ENCODE results near the gene TMEM131.
"Not testable (repeated sequence)": the region's sequence is repeated elsewhere in the genome, so short reads cannot be mapped to it uniquely, and the experiment has no call there.

TMEM131 gene, protein sequence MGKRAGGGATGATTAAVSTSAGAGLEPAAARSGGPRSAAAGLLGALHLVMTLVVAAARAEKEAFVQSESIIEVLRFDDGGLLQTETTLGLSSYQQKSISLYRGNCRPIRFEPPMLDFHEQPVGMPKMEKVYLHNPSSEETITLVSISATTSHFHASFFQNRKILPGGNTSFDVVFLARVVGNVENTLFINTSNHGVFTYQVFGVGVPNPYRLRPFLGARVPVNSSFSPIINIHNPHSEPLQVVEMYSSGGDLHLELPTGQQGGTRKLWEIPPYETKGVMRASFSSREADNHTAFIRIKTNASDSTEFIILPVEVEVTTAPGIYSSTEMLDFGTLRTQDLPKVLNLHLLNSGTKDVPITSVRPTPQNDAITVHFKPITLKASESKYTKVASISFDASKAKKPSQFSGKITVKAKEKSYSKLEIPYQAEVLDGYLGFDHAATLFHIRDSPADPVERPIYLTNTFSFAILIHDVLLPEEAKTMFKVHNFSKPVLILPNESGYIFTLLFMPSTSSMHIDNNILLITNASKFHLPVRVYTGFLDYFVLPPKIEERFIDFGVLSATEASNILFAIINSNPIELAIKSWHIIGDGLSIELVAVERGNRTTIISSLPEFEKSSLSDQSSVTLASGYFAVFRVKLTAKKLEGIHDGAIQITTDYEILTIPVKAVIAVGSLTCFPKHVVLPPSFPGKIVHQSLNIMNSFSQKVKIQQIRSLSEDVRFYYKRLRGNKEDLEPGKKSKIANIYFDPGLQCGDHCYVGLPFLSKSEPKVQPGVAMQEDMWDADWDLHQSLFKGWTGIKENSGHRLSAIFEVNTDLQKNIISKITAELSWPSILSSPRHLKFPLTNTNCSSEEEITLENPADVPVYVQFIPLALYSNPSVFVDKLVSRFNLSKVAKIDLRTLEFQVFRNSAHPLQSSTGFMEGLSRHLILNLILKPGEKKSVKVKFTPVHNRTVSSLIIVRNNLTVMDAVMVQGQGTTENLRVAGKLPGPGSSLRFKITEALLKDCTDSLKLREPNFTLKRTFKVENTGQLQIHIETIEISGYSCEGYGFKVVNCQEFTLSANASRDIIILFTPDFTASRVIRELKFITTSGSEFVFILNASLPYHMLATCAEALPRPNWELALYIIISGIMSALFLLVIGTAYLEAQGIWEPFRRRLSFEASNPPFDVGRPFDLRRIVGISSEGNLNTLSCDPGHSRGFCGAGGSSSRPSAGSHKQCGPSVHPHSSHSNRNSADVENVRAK (N-terminal part only)

DNA sequence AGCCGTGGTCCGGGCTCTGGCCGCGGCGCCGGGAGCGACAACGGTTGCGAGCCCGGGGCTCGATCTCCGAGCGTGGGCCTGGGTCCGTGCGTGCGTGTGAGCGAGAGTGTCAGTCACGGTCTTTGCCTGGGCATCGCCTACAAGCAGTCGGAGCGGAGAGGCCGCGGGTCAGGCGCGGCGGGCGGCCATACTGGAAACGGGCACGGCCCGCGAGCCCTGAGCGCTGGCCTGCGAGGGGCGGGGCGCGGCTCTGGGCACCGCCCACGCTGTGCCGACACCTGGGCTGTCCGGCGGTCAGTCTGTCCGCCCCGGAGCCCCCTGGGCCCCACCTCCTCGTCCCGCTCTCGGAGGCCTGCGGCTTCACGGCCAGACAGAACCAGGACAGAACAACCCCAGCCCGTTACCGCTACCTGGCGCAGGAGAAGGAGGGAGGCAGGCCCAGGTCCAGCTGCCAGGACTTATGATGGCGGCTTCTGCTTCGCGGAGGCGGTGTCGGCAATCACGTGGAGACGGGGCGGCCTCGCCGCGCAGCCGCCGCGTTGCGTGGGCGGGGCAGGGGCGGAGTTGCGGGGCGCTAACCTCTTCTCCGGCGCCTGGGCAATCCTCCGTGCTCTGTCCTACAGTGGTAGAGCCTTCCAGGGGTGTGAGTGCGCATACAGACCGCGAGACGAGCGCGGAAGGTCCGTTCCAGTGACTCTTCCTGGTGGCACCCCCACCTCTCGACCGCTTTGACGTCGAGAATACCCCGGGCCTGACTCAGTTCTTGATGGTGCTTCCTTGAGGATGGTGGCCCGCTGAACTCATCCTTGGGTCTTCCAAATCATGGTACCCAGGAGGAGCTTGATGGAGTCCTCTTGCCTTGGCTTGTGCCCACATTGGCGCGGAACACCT lies at the start of gene TMEM131:
Gene TMEM131 (minus strand): TSS at position 215 of the 891 bp plus-strand sequence. CDS start 286 bp downstream, outside the sequence.
- H3K4me3 ChIP-seq (ENCODE audit: low read depth, low read length), result peak within 1 kb of the TSS; percentile 85

DNA sequence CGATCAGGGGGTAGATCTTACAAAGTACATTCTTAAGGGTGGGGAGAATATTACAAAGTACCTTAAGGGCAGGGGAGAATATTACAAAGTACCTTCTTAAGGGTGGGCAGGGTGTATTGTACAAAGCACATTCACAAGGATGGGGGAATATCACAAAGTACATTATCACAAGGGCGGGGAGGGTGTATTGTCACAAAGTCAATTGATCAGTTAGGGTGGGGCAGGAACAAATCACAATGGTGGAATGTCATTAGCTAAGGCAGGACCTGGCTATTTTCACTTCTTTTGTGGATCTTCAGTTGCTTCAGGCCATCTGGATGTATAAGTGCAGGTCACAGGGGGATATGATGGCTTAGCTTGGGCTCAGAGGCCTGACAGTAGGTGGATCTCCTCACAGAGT lies 49.0 kb upstream of the TMEM131 start:
- not testable (repeated sequence) for DNase-seq (ENCODE audit: low read depth)

More for the DNA sequence above, at the start of gene TMEM131:
- DNase-seq (ENCODE audit: low read depth), result peak; percentile 82

DNA sequence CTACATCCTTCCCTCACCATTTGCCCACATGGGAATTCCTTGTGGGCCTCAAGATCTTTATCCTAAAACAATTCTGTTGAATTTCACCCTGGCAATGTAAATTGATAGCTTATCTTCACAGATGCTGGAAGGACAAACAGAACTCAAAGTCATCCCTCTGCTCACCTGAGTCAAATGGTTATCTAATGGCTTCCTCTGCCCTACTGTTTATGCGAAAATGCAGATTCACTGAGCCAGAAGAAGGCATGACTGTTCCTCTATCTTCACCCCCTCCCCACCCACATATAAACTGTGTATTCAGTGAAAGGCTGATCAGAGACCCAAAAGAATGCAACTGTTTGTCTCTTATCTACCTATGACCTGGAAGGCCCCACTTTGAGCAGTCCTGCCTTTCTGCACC lies 47.4 kb upstream of the TMEM131 start:
- no peak overlapping the region for H3K4me3 ChIP-seq (ENCODE audit: low read depth, low read length)
- no peak for DNase-seq (ENCODE audit: low read depth)

More for the DNA sequence above, 49.0 kb upstream of the TMEM131 start:
- not testable (repeated sequence) for H3K4me3 ChIP-seq (ENCODE audit: low read depth, low read length)

DNA sequence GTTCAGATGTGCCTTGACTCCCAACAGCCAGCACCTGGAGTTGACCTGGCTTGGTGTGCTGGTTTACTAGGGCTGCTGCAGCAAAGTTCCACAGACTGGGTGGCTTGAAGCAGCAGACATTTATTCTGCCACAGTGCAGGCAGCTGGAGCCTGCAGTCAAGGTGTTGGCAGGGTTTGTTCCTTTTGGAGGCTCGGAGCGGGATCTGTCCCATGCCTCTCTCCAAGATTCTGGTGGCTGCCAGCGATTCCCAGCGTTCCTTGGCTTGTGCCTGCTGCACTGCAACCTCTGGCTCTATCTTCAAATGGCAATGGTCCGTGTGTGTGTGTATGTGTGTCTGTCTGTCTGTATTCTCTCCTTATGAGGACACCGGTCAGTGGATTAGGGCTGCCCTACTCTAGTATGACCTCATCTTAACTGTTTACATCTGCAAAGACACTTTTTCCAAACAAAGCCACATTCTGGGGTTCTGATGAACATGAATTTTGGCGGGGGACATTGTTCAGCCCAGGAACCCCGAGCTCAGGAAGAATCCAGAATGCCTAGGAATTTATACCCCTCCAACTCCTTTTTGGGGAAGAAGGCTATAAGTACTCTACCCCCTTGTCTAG lies 44.7 kb upstream of the TMEM131 start:
- no peak overlapping the region for H3K4me3 ChIP-seq (ENCODE audit: low read depth, low read length)
- no peak for DNase-seq (ENCODE audit: low read depth)

DNA sequence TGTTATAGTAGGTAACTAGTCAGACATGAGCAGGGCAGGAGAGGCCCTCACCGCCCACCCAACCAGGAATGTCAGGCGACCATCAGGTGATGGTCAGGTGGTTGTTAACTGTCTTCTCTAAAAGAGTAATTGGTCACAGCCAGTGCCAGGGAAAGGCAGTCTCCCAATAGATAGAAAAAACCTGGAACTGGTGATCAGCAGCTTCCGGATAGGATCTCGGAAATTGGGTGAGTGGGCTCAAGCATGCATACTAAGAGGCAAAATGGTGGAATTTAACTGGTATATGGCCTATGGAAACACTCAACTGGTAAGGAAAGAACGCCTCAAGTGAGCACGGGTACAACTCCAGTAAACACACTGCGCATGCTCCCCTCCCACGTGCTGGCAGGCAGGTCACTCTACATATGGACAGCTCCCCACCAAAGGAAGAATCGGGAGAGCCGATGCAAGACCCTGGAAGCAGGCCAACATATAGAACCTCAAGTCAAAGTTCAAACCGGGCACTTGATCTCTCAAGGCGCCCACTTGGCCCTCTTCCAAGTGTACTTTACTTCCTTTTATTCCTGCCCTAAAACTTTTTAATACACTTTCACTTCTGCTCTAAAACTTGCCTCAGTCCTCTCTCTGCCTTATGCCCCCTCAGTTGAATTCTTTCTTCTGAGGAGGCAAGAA lies 43.5 kb upstream of the TMEM131 start:
- no peak for DNase-seq (ENCODE audit: low read depth)
- no peak overlapping the region for H3K4me3 ChIP-seq (ENCODE audit: low read depth, low read length)

DNA sequence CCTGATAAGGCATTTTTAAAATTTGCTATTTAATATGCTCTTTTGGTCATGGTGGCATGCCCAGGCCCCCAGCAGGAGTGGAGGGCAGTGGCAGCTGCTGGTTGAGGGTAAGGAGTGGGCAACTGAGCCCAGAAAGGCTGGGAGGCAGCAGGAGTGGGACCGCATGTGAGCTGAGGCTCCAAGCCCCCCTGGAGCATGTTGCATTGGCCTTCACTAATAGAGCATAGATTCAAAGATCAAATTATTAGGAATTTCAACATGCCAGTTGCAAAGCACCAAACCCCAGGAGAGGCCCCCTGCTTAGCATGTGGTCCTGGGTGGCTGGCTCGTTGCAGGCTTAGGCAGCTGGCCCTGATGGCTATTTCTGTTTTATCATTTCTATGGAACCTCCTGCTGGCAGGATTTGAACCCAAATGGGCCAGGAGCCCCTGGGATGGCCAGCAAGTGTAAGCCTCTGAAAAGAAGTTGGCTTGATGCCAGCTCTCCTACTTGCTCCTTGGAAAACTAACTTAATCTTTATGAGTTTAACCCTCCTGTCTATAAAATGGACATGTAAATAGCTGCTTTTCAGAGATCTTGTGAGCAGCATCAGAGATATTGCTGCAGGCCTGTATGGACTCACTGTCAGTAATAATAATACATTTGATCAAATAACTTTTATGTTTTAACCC lies 42.1 kb upstream of the TMEM131 start:
- DNase-seq (ENCODE audit: low read depth), result no peak
- H3K4me3 ChIP-seq (ENCODE audit: low read depth, low read length), result no peak overlapping the region

DNA sequence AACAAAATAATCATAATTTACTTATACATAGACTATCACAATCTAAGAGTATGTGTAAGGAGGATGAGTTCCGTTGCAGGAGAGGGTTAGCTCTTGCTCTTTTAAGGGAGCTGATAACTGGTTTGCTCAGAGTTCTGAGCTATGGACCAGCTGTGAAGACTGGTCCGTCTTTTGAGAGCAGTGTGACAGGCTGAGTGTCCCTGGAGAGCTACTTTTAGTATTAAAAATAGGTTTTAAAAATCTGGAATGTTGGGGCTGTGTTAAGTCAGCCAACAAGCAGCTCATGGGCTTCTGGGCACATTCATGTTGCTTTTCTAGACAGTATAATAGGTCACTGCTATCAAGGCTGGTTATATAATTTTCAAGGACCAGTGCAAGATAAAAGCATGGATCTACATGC lies 41.5 kb upstream of the TMEM131 start:
- DNase-seq (ENCODE audit: low read depth), result no peak
- H3K4me3 ChIP-seq (ENCODE audit: low read depth, low read length), result no peak overlapping the region

DNA sequence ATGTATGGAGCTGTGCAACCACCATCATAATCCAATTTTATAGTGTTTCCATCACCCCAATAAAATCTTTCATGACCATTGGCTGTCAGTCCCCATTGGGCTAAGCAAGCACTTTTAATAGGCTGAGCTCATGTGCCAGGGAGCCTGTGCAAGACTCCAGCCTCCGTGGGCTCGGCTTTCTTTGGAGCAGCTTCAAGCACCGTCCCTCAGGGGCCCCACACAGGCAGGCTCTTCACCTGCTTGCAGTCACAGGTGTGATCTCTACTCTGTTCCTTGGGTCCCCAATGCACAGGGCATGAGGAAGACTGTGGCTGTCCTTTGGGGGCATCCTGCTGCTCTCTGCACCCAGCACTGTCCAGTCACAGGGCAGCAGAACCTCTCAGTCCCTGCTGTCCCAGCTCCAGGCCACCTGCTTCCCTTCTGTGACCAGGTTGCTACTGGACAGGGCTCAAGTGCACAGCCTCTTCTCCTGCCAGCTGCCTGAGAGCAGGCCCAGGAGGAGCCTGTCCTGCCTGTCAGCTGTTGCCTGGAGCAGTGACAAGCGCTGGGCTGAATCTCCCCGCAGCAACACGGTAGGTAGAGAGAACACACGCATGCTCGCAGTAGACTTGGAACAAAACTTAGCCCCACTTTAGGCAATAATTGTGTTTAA lies 40.7 kb upstream of the TMEM131 start:
- no peak overlapping the region for H3K4me3 ChIP-seq (ENCODE audit: low read depth, low read length)
- no peak for DNase-seq (ENCODE audit: low read depth)

DNA sequence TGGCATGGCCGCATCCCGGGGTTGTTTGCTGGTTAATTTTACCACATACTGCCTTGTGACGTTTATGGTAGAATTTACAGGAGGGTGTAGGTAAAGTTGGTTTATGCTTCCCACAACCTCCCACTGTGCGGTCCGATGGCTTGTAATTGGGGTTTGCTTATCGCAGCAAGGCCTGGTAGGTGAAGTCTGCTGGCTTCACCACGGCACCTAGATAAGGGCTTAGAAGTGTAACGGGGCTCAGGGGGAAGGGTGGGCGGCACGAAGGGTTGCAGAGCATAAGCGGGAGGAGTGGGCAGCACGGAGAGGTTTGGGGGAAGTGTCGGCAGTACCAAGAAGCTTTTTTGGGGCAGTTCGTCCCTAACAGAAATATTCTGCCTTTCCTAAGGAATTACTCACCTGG lies 39.0 kb upstream of the TMEM131 start:
- DNase-seq (ENCODE audit: low read depth), result no peak
- no peak overlapping the region for H3K4me3 ChIP-seq (ENCODE audit: low read depth, low read length)

DNA sequence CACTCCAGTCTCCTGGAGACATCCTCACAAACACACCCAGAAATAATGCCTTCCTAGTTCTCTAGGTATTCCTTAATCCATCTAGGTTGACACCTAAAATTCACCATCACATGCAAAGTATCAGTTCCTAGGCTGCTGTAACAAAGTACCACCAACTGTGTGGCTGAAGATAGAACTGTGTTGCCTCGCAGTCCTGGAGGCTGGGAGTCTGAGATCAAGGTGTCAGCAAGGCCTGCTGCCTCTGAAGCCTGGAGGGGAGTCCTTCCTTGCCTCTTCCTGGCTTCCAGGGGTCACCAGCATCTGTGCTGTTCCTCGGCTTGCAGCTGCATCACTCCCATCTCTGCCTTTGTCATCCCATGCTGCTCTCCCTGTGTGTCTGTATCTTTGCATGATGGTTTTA lies 36.3 kb upstream of the TMEM131 start:
- no peak overlapping the region for H3K4me3 ChIP-seq (ENCODE audit: low read depth, low read length)

DNA sequence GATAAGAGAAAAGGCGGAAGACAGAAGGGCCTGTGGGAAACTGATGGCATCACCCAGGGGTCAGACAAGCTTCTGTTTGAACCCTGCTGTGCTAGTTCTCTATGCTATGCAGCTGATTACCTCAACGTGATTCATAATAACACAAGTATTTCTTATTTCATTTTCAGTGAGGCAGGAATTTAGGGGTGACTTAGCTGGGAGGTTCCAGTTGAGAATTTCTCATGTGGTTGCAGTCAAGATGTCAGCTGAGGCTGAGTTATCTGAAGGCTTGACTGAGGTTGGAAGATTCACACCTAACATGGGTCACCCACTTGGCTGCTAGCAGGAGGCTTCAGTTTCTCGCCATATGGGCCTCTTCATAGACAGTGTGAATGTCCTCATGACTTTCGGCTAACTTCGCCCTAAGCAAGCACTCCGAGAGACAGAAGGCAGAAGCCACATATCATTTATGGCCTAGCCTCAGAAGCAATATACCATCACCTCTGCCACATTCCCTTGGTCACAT lies 34.0 kb upstream of the TMEM131 start:
- no peak overlapping the region for H3K4me3 ChIP-seq (ENCODE audit: low read depth, low read length)
- DNase-seq (ENCODE audit: low read depth), result no peak

More for the DNA sequence above, 36.3 kb upstream of the TMEM131 start:
- DNase-seq (ENCODE audit: low read depth), result no peak

DNA sequence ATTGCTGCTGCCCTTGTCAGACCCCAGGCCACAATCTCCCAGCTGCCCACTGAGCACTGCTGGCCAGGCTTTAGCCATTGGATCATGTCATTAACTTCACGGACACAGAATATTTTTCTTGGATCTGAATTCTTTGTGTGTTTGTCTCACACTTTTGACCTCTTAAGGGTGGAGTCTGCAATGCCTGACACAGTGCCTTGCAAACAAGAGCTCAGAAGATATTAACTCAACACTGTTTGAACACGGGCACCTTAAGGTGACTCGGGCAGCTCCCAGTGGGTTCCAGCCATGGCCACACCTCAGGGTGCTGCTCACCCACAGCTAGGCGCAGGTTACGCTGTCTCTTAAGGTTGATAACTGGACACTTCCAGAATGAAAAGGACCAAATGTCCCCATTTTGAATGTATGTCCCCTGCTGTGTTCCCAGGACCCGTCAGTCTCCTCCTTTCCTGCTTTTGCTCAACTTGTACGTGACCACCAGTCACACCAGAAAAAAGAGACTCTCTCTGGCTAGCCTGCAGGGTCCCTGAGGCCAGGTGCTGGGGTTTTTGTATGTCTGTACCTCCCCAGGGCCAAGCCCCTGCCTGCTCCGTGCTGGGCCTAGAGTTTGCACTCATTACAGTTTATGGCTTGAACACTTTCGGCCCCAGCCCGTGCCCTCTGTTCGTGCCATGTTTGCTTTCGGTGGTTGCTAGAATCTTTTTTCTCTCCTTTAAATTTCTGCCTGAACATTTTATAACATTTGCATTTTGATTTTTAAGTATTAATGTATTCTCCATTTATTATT lies 33.4 kb upstream of the TMEM131 start:
- no peak overlapping the region for H3K4me3 ChIP-seq (ENCODE audit: low read depth, low read length)

DNA sequence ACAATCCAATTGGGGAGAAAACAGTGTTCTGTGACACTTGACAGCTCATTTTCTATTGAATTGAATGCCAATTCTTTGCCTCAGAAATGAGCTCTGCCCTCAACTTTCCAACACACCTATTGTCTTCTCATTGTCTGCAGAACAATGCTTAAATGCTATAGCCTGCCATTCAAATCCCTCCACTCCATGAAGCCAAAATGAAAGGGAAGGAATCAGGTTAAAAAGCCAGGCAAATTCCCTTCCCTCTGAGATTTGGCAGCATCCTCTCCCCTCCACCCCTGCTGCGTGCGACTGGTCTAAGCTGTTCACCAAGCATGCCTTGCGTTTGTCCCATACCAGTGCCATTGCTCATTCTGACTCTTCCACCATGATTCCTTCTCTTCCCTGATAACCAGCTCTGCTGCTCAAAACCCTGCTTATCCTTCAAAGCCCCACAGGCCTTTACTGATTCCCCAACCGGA lies 32.4 kb upstream of the TMEM131 start:
- H3K4me3 ChIP-seq (ENCODE audit: low read depth, low read length), result no peak overlapping the region
- no peak for DNase-seq (ENCODE audit: low read depth)

More for the DNA sequence above, 33.4 kb upstream of the TMEM131 start:
- DNase-seq (ENCODE audit: low read depth), result no peak

DNA sequence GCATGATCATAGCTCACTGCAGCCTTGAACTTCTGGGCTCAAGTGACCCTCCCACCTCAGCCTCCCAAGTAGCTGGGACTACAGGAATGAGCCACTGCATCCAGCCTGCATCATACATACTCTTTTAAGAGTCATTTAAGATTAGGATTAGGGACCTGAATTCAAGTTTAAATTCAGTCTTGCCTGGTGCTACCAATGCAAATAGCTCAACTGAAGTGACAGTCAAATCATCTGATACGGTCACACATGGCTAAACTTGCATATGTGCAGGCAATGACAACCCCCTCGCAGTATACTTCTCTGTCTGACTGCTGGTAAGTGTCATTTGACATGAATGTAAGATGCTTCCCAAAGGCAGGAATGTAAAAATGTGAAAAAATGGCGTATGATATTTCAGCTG lies 31.8 kb upstream of the TMEM131 start:
- no peak overlapping the region for H3K4me3 ChIP-seq (ENCODE audit: low read depth, low read length)
- DNase-seq (ENCODE audit: low read depth), result no peak

DNA sequence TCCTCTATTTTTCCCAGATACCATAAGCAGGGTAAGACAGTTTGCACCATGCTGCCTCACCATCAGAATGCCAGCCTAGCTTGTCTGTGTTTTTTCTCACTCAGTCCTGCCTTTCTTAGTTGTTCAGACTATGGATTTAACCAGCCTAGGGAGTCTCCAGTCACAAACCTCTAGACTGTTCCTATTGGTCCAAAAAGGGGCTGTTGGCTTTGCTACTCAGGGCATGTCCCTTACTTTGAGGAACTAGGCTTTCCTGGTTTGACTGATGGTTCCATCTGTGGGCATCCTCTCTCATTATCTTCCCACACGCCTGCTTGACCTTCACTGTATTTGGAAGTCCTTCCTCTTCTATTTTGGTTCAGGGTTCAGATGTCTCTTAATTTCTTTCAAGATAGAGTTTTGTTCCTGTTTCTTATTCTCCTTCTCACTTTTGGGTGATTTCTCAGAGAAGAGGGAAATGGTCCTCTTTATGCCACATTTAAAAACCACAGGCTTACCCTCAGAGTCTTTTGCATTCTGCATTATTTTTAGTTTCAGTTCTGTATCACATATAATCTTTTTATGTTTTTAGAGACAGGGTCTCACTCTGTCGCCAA lies 31.3 kb upstream of the TMEM131 start:
- no peak for DNase-seq (ENCODE audit: low read depth)
- H3K4me3 ChIP-seq (ENCODE audit: low read depth, low read length), result no peak overlapping the region

Data from skeletal muscle cell (primary cell).